Gastroesophageal sphincter (tissue), 4 donors: ENCODE measurements around the gene FOXS1. TPM values are rescaled to one million over a fixed set of nuclear protein-coding genes. Genes with fewer than 3 reads are reported as not detected.

Experiments used
- ATAC-seq: fragments of 150-250 bp; one replicate; pipeline ENCODE4 v1.9.1; 2016; ENCODE audit warnings: mild to moderate bottlenecking, moderate library complexity
- H3K27ac ChIP-seq, 4 donors: fragments of 200-600 bp; sonication (generic) in 3 of 4; 1 replicate in 3 of 4; 2 replicates in 1 of 4; pipeline ENCODE4 v1.5.1; 2016 to 2019
- H3K27me3 ChIP-seq: fragments of 200-600 bp; sonication (generic); one replicate; pipeline ENCODE4 v1.5.1; 2019
- H3K36me3 ChIP-seq, 2 donors: fragments of 200-600 bp; sonication (generic); one replicate each; pipeline ENCODE4 v1.5.1; 2019; ENCODE audit warnings: control low read depth in 1 of 2
- H3K4me1 ChIP-seq, 3 donors: fragments of 200-600 bp; sonication (generic); 1 replicate in 2 of 3; 2 replicates in 1 of 3; pipeline ENCODE4 v1.5.1; 2016 to 2019; ENCODE audit warnings: control low read depth in 2 of 3
- H3K4me3 ChIP-seq, 2 donors: fragments of 200-600 bp; sonication (generic); one replicate each; pipeline ENCODE4 v1.5.1; 2019; ENCODE audit warnings: mild to moderate bottlenecking in 1 of 2, moderate library complexity in 1 of 2
- H3K9me3 ChIP-seq, 3 donors: fragments of 200-600 bp; sonication (generic); one replicate each; pipeline ENCODE4 v1.5.1; 2017 to 2019; ENCODE audit warnings: control low read depth in 2 of 3
- EP300 ChIP-seq: sonication (generic); formaldehyde crosslinking; IDR thresholded peaks from one replicate; pipeline ENCODE4 v1.6.1; 2017; ENCODE audit warnings: antibody characterized with exemption, mild to moderate bottlenecking
- POLR2A ChIP-seq, 2 donors: fragments of 450-650 bp; IDR thresholded peaks; one replicate each; pipeline ENCODE4 v1.6.1; 2017; ENCODE audit warnings: antibody characterized with exemption in 2 of 2, mild to moderate bottlenecking in 2 of 2, moderate library complexity in 1 of 2
- POLR2AphosphoS5 ChIP-seq: sonication (generic); formaldehyde crosslinking; IDR thresholded peaks from one replicate; pipeline ENCODE4 v1.6.1; 2017; ENCODE audit warnings: antibody characterized with exemption
- WGBS, 2 donors: methylation state at CpG; one replicate each; pipeline ENCODE4 v1.1.5; 2018; ENCODE audit warnings: low coverage in 1 of 2; 5-methylcytosine and 5-hydroxymethylcytosine counted together
- total RNA-seq, 4 donors: library from RNA; depleted of rRNA; stranded (reverse); fragments of >200 nt; gene quantifications; one replicate each; pipeline ENCODE4 v1.1.0, GENCODE V29; 2016
- TF ChIP-seq, protein P1 (sequence below), 4 experiments: fragments of 200-600 bp in 2 of 4; fragments of 450-650 bp in 2 of 4; sonication (generic) in 1 of 4; IDR thresholded peaks; one replicate each; pipeline ENCODE4 v1.5.1; 2017 to 2019; ENCODE audit warnings: antibody characterized with exemption in 4 of 4, mild to moderate bottlenecking in 2 of 4, moderate library complexity in 2 of 4

FOXS1 gene
- total RNA-seq, 4 donors from 2014 or later, result 0.62 to 3.9 (median 2.3) TPM; not detected in 1

DNA sequence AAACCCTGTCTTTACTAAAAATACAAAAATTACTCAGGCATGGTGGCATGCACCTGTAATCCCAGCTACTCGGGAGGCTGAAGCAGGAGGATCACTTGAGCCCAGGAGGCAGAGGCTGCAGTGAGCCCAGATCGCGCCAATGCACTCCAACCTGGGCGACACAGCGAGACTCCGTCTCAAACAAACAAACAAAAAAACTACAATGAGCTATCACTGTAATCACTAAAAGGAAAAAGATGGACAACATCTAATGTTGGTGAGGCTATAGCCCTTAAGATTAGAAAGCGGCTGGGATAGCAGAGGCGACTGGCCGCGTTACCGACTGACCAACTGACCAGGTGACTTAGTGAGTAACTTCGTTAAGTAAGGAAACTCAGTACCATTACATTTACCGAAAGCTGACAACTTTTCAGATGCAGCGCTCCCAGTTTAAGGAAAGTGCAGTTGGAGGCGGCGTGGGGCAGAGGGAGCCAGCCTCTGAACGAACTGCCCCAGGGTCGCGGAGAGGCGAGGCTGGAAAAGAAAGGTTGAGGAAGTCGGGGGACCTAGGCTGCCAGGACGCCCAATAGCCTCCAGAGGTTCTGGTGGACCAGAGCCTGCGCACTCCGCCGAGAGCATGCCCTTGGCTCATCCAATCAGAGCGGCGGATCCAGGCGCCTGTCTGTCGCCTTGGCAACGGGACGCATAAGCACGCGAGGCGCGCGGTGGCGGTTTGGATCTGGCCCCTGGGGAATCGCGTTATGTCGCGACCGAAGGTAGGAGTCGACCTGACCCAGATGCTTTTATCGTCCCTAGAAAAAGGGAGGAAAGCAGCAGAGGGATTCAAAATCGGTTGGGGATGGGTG, 34.0 kb upstream of the FOXS1 start:
- 3 to 7% methylated on average over 18 to 21 of the region's 45 CpGs for WGBS, 2 donors
- ATAC-seq, result peak; percentile 99
- Histone ChIP-seq H3K4me3 (peak overlapping the region; percentile 48 to 56), H3K27ac (peak overlapping the region; percentile 10 to 83 (median 80)), H3K27me3 (no peaks in the 10 kb centered on the region), H3K9me3 (no peaks in the 10 kb centered on the region), H3K36me3 (no peaks in the 10 kb centered on the region), H3K4me1 (peaks cover 0 to 10% (median 0%) of the 10 kb centered on the region in 3 donors)
- TF ChIP-seq POLR2AphosphoS5 (no peak), POLR2A (IDR thresholded peaks at IDR 0.05) (no peak), EP300 (no peak)
- TF ChIP-seq, protein P1, sequence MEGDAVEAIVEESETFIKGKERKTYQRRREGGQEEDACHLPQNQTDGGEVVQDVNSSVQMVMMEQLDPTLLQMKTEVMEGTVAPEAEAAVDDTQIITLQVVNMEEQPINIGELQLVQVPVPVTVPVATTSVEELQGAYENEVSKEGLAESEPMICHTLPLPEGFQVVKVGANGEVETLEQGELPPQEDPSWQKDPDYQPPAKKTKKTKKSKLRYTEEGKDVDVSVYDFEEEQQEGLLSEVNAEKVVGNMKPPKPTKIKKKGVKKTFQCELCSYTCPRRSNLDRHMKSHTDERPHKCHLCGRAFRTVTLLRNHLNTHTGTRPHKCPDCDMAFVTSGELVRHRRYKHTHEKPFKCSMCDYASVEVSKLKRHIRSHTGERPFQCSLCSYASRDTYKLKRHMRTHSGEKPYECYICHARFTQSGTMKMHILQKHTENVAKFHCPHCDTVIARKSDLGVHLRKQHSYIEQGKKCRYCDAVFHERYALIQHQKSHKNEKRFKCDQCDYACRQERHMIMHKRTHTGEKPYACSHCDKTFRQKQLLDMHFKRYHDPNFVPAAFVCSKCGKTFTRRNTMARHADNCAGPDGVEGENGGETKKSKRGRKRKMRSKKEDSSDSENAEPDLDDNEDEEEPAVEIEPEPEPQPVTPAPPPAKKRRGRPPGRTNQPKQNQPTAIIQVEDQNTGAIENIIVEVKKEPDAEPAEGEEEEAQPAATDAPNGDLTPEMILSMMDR (IDR thresholded peaks at IDR 0.05), result peak in 3 of 4 experiments; percentile 9 to 15 (median 12)

DNA sequence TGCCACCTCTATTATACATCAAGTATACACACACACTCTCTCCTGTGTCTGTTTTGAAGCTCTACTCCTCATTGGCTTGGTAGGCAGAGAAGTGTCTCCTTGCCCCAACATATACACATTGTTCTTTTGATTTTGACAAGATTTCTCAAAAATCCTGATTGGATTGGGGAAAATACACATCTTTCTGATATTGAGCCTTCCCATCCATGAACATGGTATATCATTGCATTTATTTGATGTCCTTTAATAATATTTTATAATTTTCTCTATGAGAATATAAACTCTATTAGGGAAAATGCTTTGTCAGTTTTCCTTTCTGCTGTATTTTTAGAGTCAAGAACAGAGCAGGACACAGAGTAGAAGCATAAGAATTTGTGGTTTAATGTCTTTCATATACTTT, 32.3 kb upstream of the FOXS1 start:
- H3K4me1 ChIP-seq, result peaks cover 0 to 10% (median 0%) of the 10 kb centered on the region in 3 donors
- H3K27ac ChIP-seq, result no peak overlapping the region
- H3K4me3 ChIP-seq, result no peak overlapping the region
- no peak for ATAC-seq
- TF ChIP-seq POLR2AphosphoS5 (no peak), EP300 (no peak), POLR2A (IDR thresholded peaks at IDR 0.05) (no peak)
- TF ChIP-seq, protein P1 (IDR thresholded peaks at IDR 0.05), result no peak
- no peaks in the 10 kb centered on the region for H3K27me3 ChIP-seq
- no peaks in the 10 kb centered on the region for H3K36me3 ChIP-seq
- H3K9me3 ChIP-seq, result no peaks in the 10 kb centered on the region

DNA sequence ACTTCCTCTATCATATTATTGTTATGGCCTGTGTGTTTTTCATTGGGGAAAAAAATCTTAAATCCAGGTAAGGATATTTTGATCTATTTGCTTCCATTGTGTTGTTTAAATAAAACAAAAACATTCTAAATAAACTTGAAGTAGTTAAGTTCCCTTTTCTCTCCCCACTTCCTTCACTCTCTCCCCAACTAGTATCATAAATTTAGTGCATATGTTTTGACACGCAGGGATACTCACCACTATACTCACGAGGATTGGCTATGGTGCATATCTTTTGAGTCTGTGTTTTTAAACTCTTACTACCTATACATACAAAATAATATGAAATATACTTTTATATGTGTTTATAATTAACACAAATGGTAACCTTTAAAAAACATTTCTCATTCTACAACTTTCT, 30.3 kb upstream of the FOXS1 start:
- Histone ChIP-seq H3K4me3 (no peak overlapping the region), H3K4me1 (peaks cover 0 to 16% (median 0%) of the 10 kb centered on the region in 3 donors), H3K27ac (no peak overlapping the region), H3K36me3 (no peaks in the 10 kb centered on the region), H3K27me3 (no peaks in the 10 kb centered on the region), H3K9me3 (no peaks in the 10 kb centered on the region)
- no peak for ATAC-seq
- WGBS, 2 donors, result 70 to 87% methylated on average over 2 of the region's 2 CpGs
- TF ChIP-seq, protein P1 (IDR thresholded peaks at IDR 0.05), result no peak
- TF ChIP-seq POLR2A (IDR thresholded peaks at IDR 0.05) (no peak), EP300 (no peak), POLR2AphosphoS5 (no peak)

DNA sequence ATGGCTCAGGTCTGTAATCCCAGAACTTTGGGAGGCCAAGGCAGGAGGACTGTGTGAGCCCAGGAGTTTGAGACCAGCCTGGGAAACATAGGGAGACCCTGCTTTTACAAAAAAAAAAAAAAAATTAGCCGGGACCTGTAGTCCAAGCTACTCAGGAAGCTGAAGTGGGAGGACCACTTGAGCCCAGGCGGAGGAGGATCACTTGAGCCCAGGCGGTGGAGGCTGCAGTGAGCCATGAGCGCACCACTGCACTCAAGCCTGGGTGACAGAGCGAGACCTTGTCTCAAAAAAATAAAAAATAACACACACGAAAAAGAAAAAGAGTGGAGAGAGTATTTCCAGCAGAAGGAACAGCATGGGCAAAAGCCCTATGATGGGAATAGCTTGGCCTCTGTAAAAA, 27.0 kb upstream of the FOXS1 start:
- Histone ChIP-seq H3K4me3 (no peak overlapping the region), H3K4me1 (peaks cover 0 to 24% (median 8%) of the 10 kb centered on the region in 3 donors), H3K27ac (no peak overlapping the region), H3K27me3 (no peaks in the 10 kb centered on the region), H3K9me3 (no peaks in the 10 kb centered on the region), H3K36me3 (no peaks in the 10 kb centered on the region)
- TF ChIP-seq POLR2AphosphoS5 (no peak), EP300 (no peak), POLR2A (IDR thresholded peaks at IDR 0.05) (no peak)
- TF ChIP-seq, protein P1 (IDR thresholded peaks at IDR 0.05), result no peak
- WGBS, 2 donors, result 85% methylated on average over 6 of the region's 6 CpGs; no CpG with 5 or more reads in 1 of the 2 donors
- no peak for ATAC-seq

DNA sequence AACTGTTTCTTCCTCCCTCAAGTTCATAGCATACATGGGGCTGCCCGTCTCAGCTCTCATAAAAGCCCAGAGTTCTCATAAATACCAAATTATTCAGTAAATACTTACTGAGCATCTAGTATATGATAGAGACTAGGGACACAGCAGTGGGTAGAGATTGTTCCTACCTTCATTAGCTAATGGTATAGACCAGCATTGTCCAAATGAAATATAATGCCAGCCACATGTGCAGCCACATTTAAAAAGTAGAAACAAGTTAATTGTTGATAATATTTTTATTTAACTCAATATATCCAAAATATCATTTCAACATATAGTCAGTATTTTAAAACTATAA, 26.2 kb upstream of the FOXS1 start:
- H3K27ac ChIP-seq, result no peak overlapping the region
- H3K9me3 ChIP-seq, result no peaks in the 10 kb centered on the region

More for the DNA sequence above, 26.2 kb upstream of the FOXS1 start:
- WGBS, 2 donors, result 71 to 80% methylated on average over 1 of the region's 1 CpG
- no peak for ATAC-seq
- TF ChIP-seq POLR2A (IDR thresholded peaks at IDR 0.05) (no peak), EP300 (no peak), POLR2AphosphoS5 (no peak)
- TF ChIP-seq, protein P1 (IDR thresholded peaks at IDR 0.05), result no peak
- H3K4me3 ChIP-seq, result no peak overlapping the region
- no peaks in the 10 kb centered on the region for H3K27me3 ChIP-seq
- H3K4me1 ChIP-seq, result peaks cover 0 to 24% (median 8%) of the 10 kb centered on the region in 3 donors
- H3K36me3 ChIP-seq, result no peaks in the 10 kb centered on the region
